HepG2 (cell line): ENCODE measurements around the gene TOB1. TPM values are rescaled to one million over a fixed set of nuclear protein-coding genes. Genes with fewer than 3 reads are reported as not detected.

Source experiments
- ARID5B ChIP-seq: IDR thresholded peaks from 2 replicates; pipeline ENCODE4 v1.4.0; 2020; ENCODE audit warnings: mild to moderate bottlenecking, missing genetic modification reagents
- EEA1 ChIP-seq: sonication (generic); formaldehyde crosslinking; IDR thresholded peaks from 2 replicates; pipeline ENCODE4 v1.5.1; 2020; ENCODE audit warnings: mild to moderate bottlenecking, missing genetic modification reagents, borderline replicate concordance
- EZH2 ChIP-seq: conservative IDR thresholded peaks from 2 replicates; pipeline ENCODE4 v1.6.1; 2012; ENCODE audit warnings: mild to moderate bottlenecking, low read depth, low read length, moderate library complexity
- FOSL1 ChIP-seq: sonication (generic); formaldehyde crosslinking; IDR thresholded peaks from 2 replicates; pipeline ENCODE4 v1.9.0; 2021; ENCODE audit warnings: missing genetic modification reagents, borderline replicate concordance
- MEIS1 ChIP-seq: sonication (generic); formaldehyde crosslinking; IDR thresholded peaks from 2 replicates; pipeline ENCODE4 v1.9.0; 2021; ENCODE audit warnings: mild to moderate bottlenecking, missing genetic modification reagents, moderate library complexity, borderline replicate concordance
- NFE2L1 ChIP-seq: sonication (generic); formaldehyde crosslinking; IDR thresholded peaks from 2 replicates; pipeline ENCODE4 v1.4.0; 2020; ENCODE audit warnings: missing genetic modification reagents, mild to moderate bottlenecking, borderline replicate concordance
- PAXIP1 ChIP-seq: sonication (generic); formaldehyde crosslinking; conservative IDR thresholded peaks from 2 replicates; pipeline ENCODE4 v1.4.0; 2020; ENCODE audit warnings: mild to moderate bottlenecking, missing genetic modification reagents, moderate library complexity
- RFXANK ChIP-seq: IDR thresholded peaks from 2 replicates; pipeline ENCODE4 v1.6.1; 2016
- SOX13 ChIP-seq, 3 experiments: fragments of 450-650 bp in 1 of 3; sonication (generic) in 1 of 3; formaldehyde crosslinking in 1 of 3; IDR thresholded peaks in 2 of 3; conservative IDR thresholded peaks in 1 of 3; 2 replicates each; pipeline versions ENCODE4 v1.5.0 to v1.6.1; 2016 to 2020; ENCODE audit warnings: antibody characterized with exemption in 1 of 3, mild to moderate bottlenecking in 1 of 3, missing compliant biosample characterization in 1 of 3, missing genetic modification reagents in 1 of 3, moderate library complexity in 1 of 3
- ZNF20 ChIP-seq: sonication (generic); formaldehyde crosslinking; IDR thresholded peaks from 2 replicates; pipeline ENCODE4 v1.4.0; 2020; ENCODE audit warnings: mild to moderate bottlenecking, moderate library complexity, missing genetic modification reagents
- ZSCAN21 ChIP-seq: sonication (generic); formaldehyde crosslinking; IDR thresholded peaks from 2 replicates; pipeline ENCODE4 v1.8.0; 2022; ENCODE audit warnings: mild to moderate bottlenecking, missing genetic modification reagents, moderate library complexity, borderline replicate concordance
- polyA plus RNA-seq, 8 experiments: library from polyadenylated mRNA; depleted of rRNA in 3 of 8; stranded (reverse) in 7 of 8; unstranded in 1 of 8; fragments of >200 nt; fragmentation: Illumina TruSeq in 4 of 8; extraction: Trizol in 4 of 8; gene quantifications; 2 replicates each; pipeline versions ENCODE4 v1.2.1 to v1.2.3, GENCODE V29; 2011 to 2016; ENCODE audit warnings: low read depth in 4 of 8, missing spikeins in 1 of 8, mixed read lengths in 1 of 8; ENCODE audit not compliant: insufficient read depth in 1 of 8
- total RNA-seq, 5 experiments: library from RNA; depleted of rRNA; stranded (reverse); fragments of >200 nt; fragmentation: Illumina TruSeq; extraction: Trizol; gene quantifications; 2 replicates each; pipeline ENCODE4 v1.2.3, GENCODE V29; 2016; ENCODE audit warnings: low read depth in 1 of 5
- TF ChIP-seq, protein P1 (sequence below): IDR thresholded peaks from 2 replicates; pipeline ENCODE4 v1.6.1; 2012; ENCODE audit warnings: low read length, improper control_type of control experiment
- TF ChIP-seq, protein P2 (sequence below): sonication (generic); formaldehyde crosslinking; IDR thresholded peaks from 2 replicates; pipeline ENCODE4 v1.4.0; 2020; ENCODE audit warnings: mild to moderate bottlenecking, missing genetic modification reagents

Gene TOB1
- total and polyA plus RNA-seq, 2 of the 13 experiments (the other 11 are each of a cell fraction or from before 2014, with no cell fraction given): 21.9 to 57.7 TPM

GRCh38 chr17:50893183-50893993 is 27.2 kb upstream of the TOB1 start (continued):
- TF ChIP-seq, protein P1, sequence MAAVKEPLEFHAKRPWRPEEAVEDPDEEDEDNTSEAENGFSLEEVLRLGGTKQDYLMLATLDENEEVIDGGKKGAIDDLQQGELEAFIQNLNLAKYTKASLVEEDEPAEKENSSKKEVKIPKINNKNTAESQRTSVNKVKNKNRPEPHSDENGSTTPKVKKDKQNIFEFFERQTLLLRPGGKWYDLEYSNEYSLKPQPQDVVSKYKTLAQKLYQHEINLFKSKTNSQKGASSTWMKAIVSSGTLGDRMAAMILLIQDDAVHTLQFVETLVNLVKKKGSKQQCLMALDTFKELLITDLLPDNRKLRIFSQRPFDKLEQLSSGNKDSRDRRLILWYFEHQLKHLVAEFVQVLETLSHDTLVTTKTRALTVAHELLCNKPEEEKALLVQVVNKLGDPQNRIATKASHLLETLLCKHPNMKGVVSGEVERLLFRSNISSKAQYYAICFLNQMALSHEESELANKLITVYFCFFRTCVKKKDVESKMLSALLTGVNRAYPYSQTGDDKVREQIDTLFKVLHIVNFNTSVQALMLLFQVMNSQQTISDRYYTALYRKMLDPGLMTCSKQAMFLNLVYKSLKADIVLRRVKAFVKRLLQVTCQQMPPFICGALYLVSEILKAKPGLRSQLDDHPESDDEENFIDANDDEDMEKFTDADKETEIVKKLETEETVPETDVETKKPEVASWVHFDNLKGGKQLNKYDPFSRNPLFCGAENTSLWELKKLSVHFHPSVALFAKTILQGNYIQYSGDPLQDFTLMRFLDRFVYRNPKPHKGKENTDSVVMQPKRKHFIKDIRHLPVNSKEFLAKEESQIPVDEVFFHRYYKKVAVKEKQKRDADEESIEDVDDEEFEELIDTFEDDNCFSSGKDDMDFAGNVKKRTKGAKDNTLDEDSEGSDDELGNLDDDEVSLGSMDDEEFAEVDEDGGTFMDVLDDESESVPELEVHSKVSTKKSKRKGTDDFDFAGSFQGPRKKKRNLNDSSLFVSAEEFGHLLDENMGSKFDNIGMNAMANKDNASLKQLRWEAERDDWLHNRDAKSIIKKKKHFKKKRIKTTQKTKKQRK: no peak
- TF ChIP-seq EZH2 (no peak), ZNF20 (CRISPR knock-in tag) (no peak), FOSL1 (CRISPR knock-in tag) (no peak), NFE2L1 (peak; percentile 72; the same call in 1 of the 2 replicates), EEA1 (CRISPR knock-in tag) (peak; percentile 11; the same call in 1 of the 2 replicates), RFXANK (CRISPR knock-in tag) (no peak), ZSCAN21 (CRISPR knock-in tag) (peak; percentile 80), SOX13 (IDR thresholded peaks at IDR 0.05) (peak; percentile 60), SOX13 (CRISPR knock-in tag; conservative IDR thresholded peaks at IDR 0.05 in 1 of 2, IDR thresholded peaks at IDR 0.05 in 1 of 2) (peak in 1 of 2 experiments; percentile 95; a peak in 2 of 4 replicates), MEIS1 (CRISPR knock-in tag) (peak; percentile 56; the same call in 1 of the 2 replicates), PAXIP1 (CRISPR knock-in tag) (peak; percentile 74), ARID5B (peak; percentile 97)
- TF ChIP-seq, protein P2, sequence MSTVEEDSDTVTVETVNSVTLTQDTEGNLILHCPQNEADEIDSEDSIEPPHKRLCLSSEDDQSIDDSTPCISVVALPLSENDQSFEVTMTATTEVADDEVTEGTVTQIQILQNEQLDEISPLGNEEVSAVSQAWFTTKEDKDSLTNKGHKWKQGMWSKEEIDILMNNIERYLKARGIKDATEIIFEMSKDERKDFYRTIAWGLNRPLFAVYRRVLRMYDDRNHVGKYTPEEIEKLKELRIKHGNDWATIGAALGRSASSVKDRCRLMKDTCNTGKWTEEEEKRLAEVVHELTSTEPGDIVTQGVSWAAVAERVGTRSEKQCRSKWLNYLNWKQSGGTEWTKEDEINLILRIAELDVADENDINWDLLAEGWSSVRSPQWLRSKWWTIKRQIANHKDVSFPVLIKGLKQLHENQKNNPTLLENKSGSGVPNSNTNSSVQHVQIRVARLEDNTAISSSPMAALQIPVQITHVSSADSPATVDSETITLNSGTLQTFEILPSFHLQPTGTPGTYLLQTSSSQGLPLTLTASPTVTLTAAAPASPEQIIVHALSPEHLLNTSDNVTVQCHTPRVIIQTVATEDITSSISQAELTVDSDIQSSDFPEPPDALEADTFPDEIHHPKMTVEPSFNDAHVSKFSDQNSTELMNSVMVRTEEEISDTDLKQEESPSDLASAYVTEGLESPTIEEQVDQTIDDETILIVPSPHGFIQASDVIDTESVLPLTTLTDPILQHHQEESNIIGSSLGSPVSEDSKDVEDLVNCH (CRISPR knock-in tag): 0 out of 2 replicates have a peak, but pooled peaks have one; percentile 63
